CD4-positive, alpha-beta T cell (primary cell): ENCODE measurements around the gene SIGLEC10. TPM values are rescaled to one million over a fixed set of nuclear protein-coding genes. Genes with fewer than 3 reads are reported as not detected.

Experiments
- ATAC-seq: fragments of 200-7000 bp; cut with Tn5 transposase; one replicate; pipeline ENCODE4 v1.10.0; 2022; ENCODE audit warnings: mild to moderate bottlenecking; ENCODE audit not compliant: poor library complexity
- CTCF ChIA-PET: fragments of 350-600 bp; sonication (Branson Sonifier 250); formaldehyde crosslinking; loops from one replicate; lab custom pipeline; 2021; ENCODE audit warnings: antibody characterized with exemption, inconsistent platforms; lab: Charles Lee
- POLR2A ChIA-PET: fragments of 350-600 bp; sonication (Branson Sonifier 250); formaldehyde crosslinking; loops from one replicate; lab custom pipeline; 2021; ENCODE audit warnings: antibody characterized with exemption, inconsistent platforms; lab: Charles Lee
- DNase-seq, 14 experiments: peaks; one replicate each; pipeline ENCODE4 v3.0.0-alpha.2; 2013 to 2020; ENCODE audit warnings: mixed read lengths in 2 of 14
- H3K27ac ChIP-seq, 2 donors: one replicate each; pipeline versions ENCODE4 v1.5.1 to v1.7.0; 2013; ENCODE audit warnings: low read length in 2 of 2, low read depth in 1 of 2, mild to moderate bottlenecking in 1 of 2
- H3K27me3 ChIP-seq, 2 experiments: 1 replicate in 1 of 2; 2 replicates in 1 of 2; pipeline versions ENCODE4 v1.6.1 to v1.7.0; 2013; ENCODE audit warnings: low read length in 2 of 2, control low read depth in 1 of 2, mild to moderate bottlenecking in 1 of 2, moderate library complexity in 1 of 2; ENCODE audit not compliant: insufficient read depth in 2 of 2, control insufficient read depth in 1 of 2
- H3K36me3 ChIP-seq: one replicate; pipeline ENCODE4 v1.6.1; 2013; ENCODE audit warnings: low read length, control low read depth; ENCODE audit not compliant: insufficient read depth
- H3K4me1 ChIP-seq: one replicate; pipeline ENCODE4 v1.6.1; 2013; ENCODE audit warnings: low read length, control low read depth; ENCODE audit not compliant: insufficient read depth
- H3K4me3 ChIP-seq: one replicate; pipeline ENCODE4 v1.5.1; 2013; ENCODE audit warnings: mild to moderate bottlenecking, low read length, moderate library complexity
- H3K9me3 ChIP-seq, 2 experiments: 1 replicate in 1 of 2; 2 replicates in 1 of 2; pipeline versions ENCODE4 v1.6.1 to v1.7.0; 2013; ENCODE audit warnings: low read length in 2 of 2, mild to moderate bottlenecking in 2 of 2, control low read depth in 1 of 2, moderate library complexity in 1 of 2; ENCODE audit not compliant: control insufficient read depth in 1 of 2, insufficient read depth in 1 of 2
- H3K27ac Mint-ChIP-seq: one replicate; pipeline ENCODE4 v1.8.0; 2020; ENCODE audit warnings: mixed read lengths
- H3K27me3 Mint-ChIP-seq: one replicate; pipeline ENCODE4 v1.8.0; 2021; ENCODE audit warnings: mixed read lengths
- H3K36me3 Mint-ChIP-seq: one replicate; pipeline ENCODE4 v1.8.0; 2021; ENCODE audit warnings: low read depth, mixed read lengths
- H3K4me1 Mint-ChIP-seq: one replicate; pipeline ENCODE4 v1.8.0; 2021; ENCODE audit warnings: low read depth, mixed read lengths
- H3K4me3 Mint-ChIP-seq: one replicate; pipeline ENCODE4 v1.8.0; 2020; ENCODE audit warnings: mild to moderate bottlenecking, mixed read lengths
- H3K9me3 Mint-ChIP-seq: one replicate; pipeline ENCODE4 v1.8.0; 2020; ENCODE audit warnings: mixed read lengths
- intact Hi-C, 2 experiments: fragments of 100-400 bp; cut with DNase I in 1 of 2; cut with micrococcal nuclease in 1 of 2; formaldehyde crosslinking; loops; one replicate each; pipeline versions ENCODE4 v1.15.1 to v1.9.0; 2023 to 2025; cut with DNase I, micrococcal nuclease
- total RNA-seq, 174 experiments: library from RNA in 2 of 174; stranded (reverse) in 2 of 174; gene quantifications; one replicate each; pipeline ENCODE4 v1.2.3 and lab custom pipeline; 2021 to 2026
- TF ChIP-seq, protein P1 (sequence below): fragments of 200-600 bp; IDR thresholded peaks from one replicate; pipeline ENCODE4 v1.8.0; 2022; ENCODE audit warnings: antibody characterized with exemption, mild to moderate bottlenecking

SIGLEC10 gene
- total RNA-seq, 2 experiments from 2014 or later: 0.39 to 0.58 TPM

DNA sequence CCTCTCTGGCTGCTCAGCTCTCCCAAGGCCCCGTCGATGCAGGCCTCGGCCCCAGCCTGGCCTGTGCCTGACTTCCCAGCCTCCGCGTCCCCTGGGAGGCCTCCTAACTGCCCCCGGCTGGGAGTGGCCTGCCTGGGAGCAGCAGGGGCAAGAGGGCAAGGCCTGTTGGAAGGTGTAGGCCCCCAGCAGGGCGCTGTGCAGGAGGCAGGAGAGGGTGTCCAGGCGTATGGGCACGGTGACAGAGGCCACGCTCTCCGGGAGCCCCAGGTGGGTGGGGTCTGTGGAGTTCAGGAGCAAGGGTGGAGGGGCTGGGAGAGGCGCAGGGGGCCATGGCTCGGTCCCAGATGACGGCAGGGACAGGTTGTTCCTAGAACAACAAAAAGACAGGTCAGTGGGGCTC, 28.3 kb downstream of the SIGLEC10 start:
- intact Hi-C loops: no loop called here
- no peak for ATAC-seq
- no peak for DNase-seq
- Histone ChIP-seq H3K27me3 (no peaks in the 10 kb centered on the region), H3K27ac (no peak overlapping the region), H3K4me3 (no peak overlapping the region), H3K4me1 (peaks cover 19% of the 10 kb centered on the region), H3K36me3 (no peaks in the 10 kb centered on the region), H3K9me3 (no peaks in the 10 kb centered on the region)
- no peak overlapping the region for H3K4me3 Mint-ChIP-seq
- H3K4me1 Mint-ChIP-seq: peaks cover 15% of the 10 kb centered on the region
- POLR2A ChIA-PET: no interaction called here
- no peaks in the 10 kb centered on the region for H3K27me3 Mint-ChIP-seq
- no peaks in the 10 kb centered on the region for H3K9me3 Mint-ChIP-seq
- H3K36me3 Mint-ChIP-seq: no peaks in the 10 kb centered on the region
- no peak overlapping the region for H3K27ac Mint-ChIP-seq
- CTCF ChIA-PET: no interaction called here
- TF ChIP-seq, protein P1, sequence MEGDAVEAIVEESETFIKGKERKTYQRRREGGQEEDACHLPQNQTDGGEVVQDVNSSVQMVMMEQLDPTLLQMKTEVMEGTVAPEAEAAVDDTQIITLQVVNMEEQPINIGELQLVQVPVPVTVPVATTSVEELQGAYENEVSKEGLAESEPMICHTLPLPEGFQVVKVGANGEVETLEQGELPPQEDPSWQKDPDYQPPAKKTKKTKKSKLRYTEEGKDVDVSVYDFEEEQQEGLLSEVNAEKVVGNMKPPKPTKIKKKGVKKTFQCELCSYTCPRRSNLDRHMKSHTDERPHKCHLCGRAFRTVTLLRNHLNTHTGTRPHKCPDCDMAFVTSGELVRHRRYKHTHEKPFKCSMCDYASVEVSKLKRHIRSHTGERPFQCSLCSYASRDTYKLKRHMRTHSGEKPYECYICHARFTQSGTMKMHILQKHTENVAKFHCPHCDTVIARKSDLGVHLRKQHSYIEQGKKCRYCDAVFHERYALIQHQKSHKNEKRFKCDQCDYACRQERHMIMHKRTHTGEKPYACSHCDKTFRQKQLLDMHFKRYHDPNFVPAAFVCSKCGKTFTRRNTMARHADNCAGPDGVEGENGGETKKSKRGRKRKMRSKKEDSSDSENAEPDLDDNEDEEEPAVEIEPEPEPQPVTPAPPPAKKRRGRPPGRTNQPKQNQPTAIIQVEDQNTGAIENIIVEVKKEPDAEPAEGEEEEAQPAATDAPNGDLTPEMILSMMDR: no peak

DNA sequence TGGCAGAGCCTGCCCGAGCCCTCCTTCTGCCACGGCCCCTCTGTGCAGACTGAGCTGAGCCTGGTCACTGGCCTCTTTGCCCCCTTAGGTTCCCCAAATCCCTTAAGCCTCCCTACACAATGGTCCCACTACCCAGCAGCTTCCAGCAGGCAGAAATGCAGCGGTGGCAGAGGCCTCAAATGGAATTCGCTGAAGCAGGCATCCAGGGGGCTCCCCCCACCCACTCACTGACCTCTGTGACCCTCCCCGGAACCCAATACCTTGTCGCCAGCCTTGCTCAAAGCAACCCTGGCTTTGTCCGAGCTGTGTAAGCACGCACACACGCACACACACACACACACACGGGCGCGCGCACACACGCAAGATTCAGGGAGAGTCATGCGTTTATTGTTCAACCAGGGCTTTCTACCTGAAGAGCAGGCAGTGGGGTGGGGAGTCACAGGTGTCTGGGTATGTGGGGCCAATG, 29.5 kb downstream of the SIGLEC10 start, which contains the start of gene LIM2:
Gene LIM2, minus strand, starts transcription at position 51 of the 466 bp plus-strand sequence. CDS start 531 bp downstream, outside the sequence.
- no peaks in the 10 kb centered on the region for H3K27me3 Mint-ChIP-seq
- H3K27me3 ChIP-seq: no peaks in the 10 kb centered on the region
- DNase-seq (no peak), ATAC-seq (no peak)
- H3K27ac Mint-ChIP-seq: no peak within 1 kb of the TSS
- H3K4me1 ChIP-seq: peaks cover 12% of the 10 kb centered on the region
- no peak within 1 kb of the TSS for H3K4me3 Mint-ChIP-seq
- peaks cover 10% of the 10 kb centered on the region for H3K4me1 Mint-ChIP-seq
- ChIA-PET POLR2A (no interaction called here), CTCF (no interaction called here)
- H3K36me3 ChIP-seq: no peaks in the 10 kb centered on the region
- H3K36me3 Mint-ChIP-seq: no peaks in the 10 kb centered on the region
- H3K4me3 ChIP-seq: no peak within 1 kb of the TSS
- TF ChIP-seq, protein P1: no peak
- no peaks in the 10 kb centered on the region for H3K9me3 ChIP-seq
- H3K9me3 Mint-ChIP-seq: no peaks in the 10 kb centered on the region
- intact Hi-C loops: no loop called here
- H3K27ac ChIP-seq: no peak within 1 kb of the TSS

GRCh38 chr19:51386882-51387520, 30.4 kb downstream of the SIGLEC10 start:
- peak in 1 of 14 experiments; percentile 54 for DNase-seq
- Mint-ChIP-seq H3K4me1 (peaks cover 10% of the 10 kb centered on the region), H3K9me3 (no peaks in the 10 kb centered on the region), H3K27ac (no peak overlapping the region), H3K4me3 (no peak overlapping the region), H3K36me3 (no peaks in the 10 kb centered on the region), H3K27me3 (no peaks in the 10 kb centered on the region)
- Histone ChIP-seq H3K9me3 (peaks cover 0 to under 1% of the 10 kb centered on the region in 2 experiments), H3K4me3 (no peak overlapping the region), H3K4me1 (peaks cover 12% of the 10 kb centered on the region), H3K27me3 (no peaks in the 10 kb centered on the region), H3K27ac (no peak overlapping the region), H3K36me3 (no peaks in the 10 kb centered on the region)
- intact Hi-C loops: no loop called here
- POLR2A ChIA-PET: no interaction called here
- TF ChIP-seq, protein P1: no peak
- CTCF ChIA-PET: no interaction called here
- ATAC-seq: no peak
